Ascending aorta (tissue), 2 donors: ENCODE data around the gene LDLRAD4. TPM values are rescaled to one million over a fixed set of nuclear protein-coding genes. Genes with fewer than 3 reads are reported as not detected.

Source experiments
- DNase-seq, 2 donors: peaks; one replicate each; pipeline ENCODE4 v3.0.0-alpha.2; 2019; ENCODE audit warnings: low spot score in 2 of 2
- H3K27ac ChIP-seq, 2 donors: fragments of 200-600 bp; sonication (generic); one replicate each; pipeline ENCODE4 v1.5.1; 2016 to 2017; ENCODE audit warnings: mild to moderate bottlenecking in 1 of 2
- H3K27me3 ChIP-seq: fragments of 200-600 bp; sonication (generic); one replicate; pipeline ENCODE4 v1.5.1; 2017
- H3K36me3 ChIP-seq, 2 donors: fragments of 200-600 bp; sonication (generic); one replicate each; pipeline ENCODE4 v1.5.1; 2016
- H3K4me1 ChIP-seq, 2 donors: fragments of 200-600 bp; sonication (generic); one replicate each; pipeline ENCODE4 v1.5.1; 2016 to 2017; ENCODE audit warnings: mild to moderate bottlenecking in 1 of 2
- H3K4me3 ChIP-seq, 2 donors: fragments of 200-600 bp; sonication (generic); one replicate each; pipeline ENCODE4 v1.5.1; 2016 to 2017; ENCODE audit warnings: mild to moderate bottlenecking in 1 of 2
- H3K9me3 ChIP-seq, 2 donors: fragments of 200-600 bp; sonication (generic); one replicate each; pipeline ENCODE4 v1.5.1; 2016
- CTCF ChIP-seq, 3 experiments: fragments of 200-600 bp in 2 of 3; fragments of 450-650 bp in 1 of 3; sonication (generic) in 2 of 3; IDR thresholded peaks; one replicate each; pipeline ENCODE4 v1.5.1; 2016 to 2019; ENCODE audit warnings: antibody characterized with exemption in 3 of 3, mild to moderate bottlenecking in 1 of 3, moderate library complexity in 1 of 3
- intact Hi-C: fragments of 100-400 bp; cut with DNase I; formaldehyde crosslinking; loops from one replicate; pipeline ENCODE4 v1.15.1; 2023
- total RNA-seq: library from RNA; depleted of rRNA; stranded (reverse); fragments of >200 nt; gene quantifications from one replicate; pipeline ENCODE4 v1.1.0, GENCODE V29; 2016

LDLRAD4 gene
- total RNA-seq, 1 donor from 2014 or later = 21.0 TPM

- no peak for DNase-seq
- Histone ChIP-seq H3K4me1 (peaks cover 7 to 17% of the 10 kb centered on the region in 2 donors), H3K27me3 (no peaks in the 10 kb centered on the region), H3K9me3 (no peaks in the 10 kb centered on the region), H3K36me3 (no peaks in the 10 kb centered on the region), H3K4me3 (no peak overlapping the region), H3K27ac (no peak overlapping the region)
- intact Hi-C loops = no loop called here
- no peak for TF ChIP-seq CTCF (IDR thresholded peaks at IDR 0.05)
Measured at GRCh38 chr18:13568443-13569392, 350.2 kb downstream of the LDLRAD4 start.

- no peaks in the 10 kb centered on the region for H3K27me3 ChIP-seq
- intact Hi-C loops = no loop called here
- no peaks in the 10 kb centered on the region for H3K9me3 ChIP-seq
- H3K4me3 ChIP-seq = no peak overlapping the region
- H3K4me1 ChIP-seq = peaks cover 4 to 6% of the 10 kb centered on the region in 2 donors
- H3K27ac ChIP-seq = no peak overlapping the region
- TF ChIP-seq CTCF (IDR thresholded peaks at IDR 0.05) = no peak
- no peak for DNase-seq
- H3K36me3 ChIP-seq = no peaks in the 10 kb centered on the region
Measured at GRCh38 chr18:13570216-13570615, 351.7 kb downstream of the LDLRAD4 start.

- H3K36me3 ChIP-seq = no peaks in the 10 kb centered on the region
- H3K4me3 ChIP-seq = no peak overlapping the region
- no peaks in the 10 kb centered on the region for H3K27me3 ChIP-seq
- H3K4me1 ChIP-seq = no peaks in the 10 kb centered on the region
- intact Hi-C loops = no loop called here
- H3K9me3 ChIP-seq = no peaks in the 10 kb centered on the region
- TF ChIP-seq CTCF (IDR thresholded peaks at IDR 0.05) = no peak
- no peak for DNase-seq
- H3K27ac ChIP-seq = no peak overlapping the region
Measured at GRCh38 chr18:13570856-13571495, 352.4 kb downstream of the LDLRAD4 start.

GRCh38 chr18:13572148-13572547, 353.6 kb downstream of the LDLRAD4 start:
- H3K36me3 ChIP-seq = no peaks in the 10 kb centered on the region
- peaks cover 0 to 5% of the 10 kb centered on the region in 2 donors for H3K4me1 ChIP-seq
- intact Hi-C loops = no loop called here
- H3K27me3 ChIP-seq = no peaks in the 10 kb centered on the region
- no peaks in the 10 kb centered on the region for H3K9me3 ChIP-seq
- H3K27ac ChIP-seq = no peak overlapping the region
- no peak for DNase-seq
- TF ChIP-seq CTCF (IDR thresholded peaks at IDR 0.05) = no peak
- no peak overlapping the region for H3K4me3 ChIP-seq

- no peaks in the 10 kb centered on the region for H3K36me3 ChIP-seq
- H3K27me3 ChIP-seq = no peaks in the 10 kb centered on the region
- intact Hi-C loops = no loop called here
- TF ChIP-seq CTCF (IDR thresholded peaks at IDR 0.05) = no peak
- no peak overlapping the region for H3K27ac ChIP-seq
- peaks cover under 1 to 10% of the 10 kb centered on the region in 2 donors for H3K4me1 ChIP-seq
- no peaks in the 10 kb centered on the region for H3K9me3 ChIP-seq
- H3K4me3 ChIP-seq = no peak overlapping the region
- DNase-seq = no peak
Measured at GRCh38 chr18:13572721-13573120, 354.2 kb downstream of the LDLRAD4 start.
